ENCODE data around the gene C5. TPM values are rescaled to one million over a fixed set of nuclear protein-coding genes. Genes with fewer than 3 reads are reported as not detected.

Gene C5
- total and polyA plus RNA-seq, 9 of the 15 experiments (the other 6 are each of a cell fraction or from before 2014, with no cell fraction given), result 0.08 to 0.91 (median 0.42) TPM

- no peak for TF ChIP-seq ZNF639 (CRISPR knock-in tag; conservative IDR thresholded peaks at IDR 0.05 in 1 of 2, IDR thresholded peaks at IDR 0.05 in 1 of 2)
- TF ChIP-seq ZNF384 (IDR thresholded peaks at IDR 0.05; ENCODE audit: low read depth, low read length), result no peak
- TF ChIP-seq MITF (IDR thresholded peaks at IDR 0.05), result no peak
- no peak for TF ChIP-seq PHF20 (IDR thresholded peaks at IDR 0.05; ENCODE audit: partially characterized antibody)
- TF ChIP-seq WHSC1 (IDR thresholded peaks at IDR 0.05; ENCODE audit: low read length), result no peak
Observed at GRCh38 chr9:120951960-120952618, 98.0 kb downstream of the C5 start (continued).
